ENCODE data around the gene ZNF646.

- TF ChIP-seq JUND (IDR thresholded peaks at IDR 0.05): no peak
- no peak for TF ChIP-seq CTCF (IDR thresholded peaks at IDR 0.05; ENCODE audit: low read depth, low read length, missing input control)
- no peak for TF ChIP-seq GABPA (IDR thresholded peaks at IDR 0.05 in 1 of 2, conservative IDR thresholded peaks at IDR 0.05 in 1 of 2)
- no peak for TF ChIP-seq RAD21 (IDR thresholded peaks at IDR 0.05)
- no peak for TF ChIP-seq TAF1 (conservative IDR thresholded peaks at IDR 0.05)
- TF ChIP-seq YY1 (IDR thresholded peaks at IDR 0.05): no peak
- TF ChIP-seq RXRA (IDR thresholded peaks at IDR 0.05): no peak
- no peak for TF ChIP-seq EGR1 (IDR thresholded peaks at IDR 0.05; ENCODE audit: low read depth in 2 of 2)
- no peak for TF ChIP-seq REST (IDR thresholded peaks at IDR 0.05)
- TF ChIP-seq SP1 (IDR thresholded peaks at IDR 0.05): no peak
- no peak for TF ChIP-seq FOXA1 (IDR thresholded peaks at IDR 0.05)
- no peak for TF ChIP-seq ATF3 (IDR thresholded peaks at IDR 0.05)
- no peak for TF ChIP-seq MAX (IDR thresholded peaks at IDR 0.05)
- no peak for TF ChIP-seq NR2F2 (IDR thresholded peaks at IDR 0.05)
These were observed 53.0 kb downstream of the ZNF646 start for GRCh38 chr16:31127182-31127581.

Measured in liver (tissue), 3 donors.